ENCODE measurements around the gene HCN2.
A peak's percentile ranks its signal among the peaks of the same experiment; 100 is the strongest.

The HCN2 gene

DNA sequence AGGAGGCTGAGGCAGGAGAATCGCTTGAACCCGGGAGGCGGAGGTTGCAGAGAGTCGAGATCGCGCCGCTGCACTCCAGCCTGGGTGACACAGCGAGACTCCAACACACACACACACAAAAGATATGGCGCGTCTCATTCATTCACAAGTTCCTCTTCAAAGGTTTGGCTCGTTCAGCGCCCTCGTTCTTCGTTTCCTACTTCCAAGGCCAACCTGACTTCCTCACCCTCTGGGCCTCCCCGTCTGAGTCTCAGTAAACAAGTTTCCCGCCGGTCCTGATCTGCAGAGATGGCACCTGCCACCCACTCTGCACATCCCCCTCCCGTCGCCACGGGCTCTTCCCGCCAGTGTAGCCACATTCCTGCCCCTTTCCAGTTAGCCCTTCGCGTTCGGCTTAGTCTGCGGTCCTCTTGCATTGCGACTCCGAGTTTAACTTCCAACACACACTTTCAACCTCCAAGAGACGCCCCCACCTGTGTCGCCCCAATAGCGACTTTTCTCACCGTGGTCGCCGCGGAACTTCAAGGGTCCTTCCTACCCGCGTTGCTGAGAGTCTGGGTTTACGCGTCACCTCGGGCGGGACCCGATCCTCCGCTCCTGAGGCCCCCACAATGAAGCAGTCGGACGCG is 18.6 kb upstream of the HCN2 start (continued):
- TF ChIP-seq, protein P1, sequence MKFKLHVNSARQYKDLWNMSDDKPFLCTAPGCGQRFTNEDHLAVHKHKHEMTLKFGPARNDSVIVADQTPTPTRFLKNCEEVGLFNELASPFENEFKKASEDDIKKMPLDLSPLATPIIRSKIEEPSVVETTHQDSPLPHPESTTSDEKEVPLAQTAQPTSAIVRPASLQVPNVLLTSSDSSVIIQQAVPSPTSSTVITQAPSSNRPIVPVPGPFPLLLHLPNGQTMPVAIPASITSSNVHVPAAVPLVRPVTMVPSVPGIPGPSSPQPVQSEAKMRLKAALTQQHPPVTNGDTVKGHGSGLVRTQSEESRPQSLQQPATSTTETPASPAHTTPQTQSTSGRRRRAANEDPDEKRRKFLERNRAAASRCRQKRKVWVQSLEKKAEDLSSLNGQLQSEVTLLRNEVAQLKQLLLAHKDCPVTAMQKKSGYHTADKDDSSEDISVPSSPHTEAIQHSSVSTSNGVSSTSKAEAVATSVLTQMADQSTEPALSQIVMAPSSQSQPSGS (tag by site-specific recombination; IDR thresholded peaks at IDR 0.05; ENCODE audit: low read depth): no peak
- TF ChIP-seq ZNF350 (tag by site-specific recombination; IDR thresholded peaks at IDR 0.05) (no peak), BCL11A (tag by site-specific recombination; IDR thresholded peaks at IDR 0.05; ENCODE audit: low read depth) (no peak), ZNF561 (tag by site-specific recombination; IDR thresholded peaks at IDR 0.05; ENCODE audit: borderline replicate concordance) (no peak), ZBTB20 (tag by site-specific recombination; IDR thresholded peaks at IDR 0.05) (peak; percentile 52; the same call in 1 of the 2 replicates), ZNF16 (tag by site-specific recombination; IDR thresholded peaks at IDR 0.05; ENCODE audit: low read depth) (no peak), SP7 (tag by site-specific recombination; IDR thresholded peaks at IDR 0.05) (0 out of 2 replicates have a peak, but pooled peaks have one; percentile 30), ZNF660 (tag by site-specific recombination; IDR thresholded peaks at IDR 0.05) (no peak), ZNF530 (tag by site-specific recombination; IDR thresholded peaks at IDR 0.05; ENCODE audit: low read depth) (no peak), ZNF791 (tag by site-specific recombination; IDR thresholded peaks at IDR 0.05) (no peak), WT1 (tag by site-specific recombination; IDR thresholded peaks at IDR 0.05) (no peak), ZNF585B (tag by site-specific recombination; IDR thresholded peaks at IDR 0.05) (no peak), ZNF529 (tag by site-specific recombination; IDR thresholded peaks at IDR 0.05; ENCODE audit: insufficient replicate concordance) (no peak), YY1 (tag by site-specific recombination; IDR thresholded peaks at IDR 0.05) (no peak; the same call in 1 of the 2 replicates), ZNF302 (tag by site-specific recombination; IDR thresholded peaks at IDR 0.05; ENCODE audit: low read depth) (no peak), BCL11B (tag by site-specific recombination; IDR thresholded peaks at IDR 0.05; ENCODE audit: low read depth) (no peak), OSR2 (tag by site-specific recombination; IDR thresholded peaks at IDR 0.05) (no peak), KLF8 (tag by site-specific recombination; IDR thresholded peaks at IDR 0.05) (peak; percentile 90), ZNF677 (tag by site-specific recombination; IDR thresholded peaks at IDR 0.05) (no peak), ZNF148 (tag by site-specific recombination; IDR thresholded peaks at IDR 0.05; ENCODE audit: borderline replicate concordance) (no peak), ZNF202 (tag by site-specific recombination; IDR thresholded peaks at IDR 0.05; ENCODE audit: borderline replicate concordance) (no peak), ZNF624 (tag by site-specific recombination; IDR thresholded peaks at IDR 0.05) (no peak), ZBTB17 (tag by site-specific recombination; IDR thresholded peaks at IDR 0.05) (peak; percentile 76), ZNF132 (tag by site-specific recombination; IDR thresholded peaks at IDR 0.05; ENCODE audit: borderline replicate concordance) (no peak), ZFP69B (tag by site-specific recombination; IDR thresholded peaks at IDR 0.05) (no peak)
- TF ChIP-seq, protein P2, sequence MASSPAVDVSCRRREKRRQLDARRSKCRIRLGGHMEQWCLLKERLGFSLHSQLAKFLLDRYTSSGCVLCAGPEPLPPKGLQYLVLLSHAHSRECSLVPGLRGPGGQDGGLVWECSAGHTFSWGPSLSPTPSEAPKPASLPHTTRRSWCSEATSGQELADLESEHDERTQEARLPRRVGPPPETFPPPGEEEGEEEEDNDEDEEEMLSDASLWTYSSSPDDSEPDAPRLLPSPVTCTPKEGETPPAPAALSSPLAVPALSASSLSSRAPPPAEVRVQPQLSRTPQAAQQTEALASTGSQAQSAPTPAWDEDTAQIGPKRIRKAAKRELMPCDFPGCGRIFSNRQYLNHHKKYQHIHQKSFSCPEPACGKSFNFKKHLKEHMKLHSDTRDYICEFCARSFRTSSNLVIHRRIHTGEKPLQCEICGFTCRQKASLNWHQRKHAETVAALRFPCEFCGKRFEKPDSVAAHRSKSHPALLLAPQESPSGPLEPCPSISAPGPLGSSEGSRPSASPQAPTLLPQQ (tag by site-specific recombination; IDR thresholded peaks at IDR 0.05): no peak
- TF ChIP-seq, protein P3, sequence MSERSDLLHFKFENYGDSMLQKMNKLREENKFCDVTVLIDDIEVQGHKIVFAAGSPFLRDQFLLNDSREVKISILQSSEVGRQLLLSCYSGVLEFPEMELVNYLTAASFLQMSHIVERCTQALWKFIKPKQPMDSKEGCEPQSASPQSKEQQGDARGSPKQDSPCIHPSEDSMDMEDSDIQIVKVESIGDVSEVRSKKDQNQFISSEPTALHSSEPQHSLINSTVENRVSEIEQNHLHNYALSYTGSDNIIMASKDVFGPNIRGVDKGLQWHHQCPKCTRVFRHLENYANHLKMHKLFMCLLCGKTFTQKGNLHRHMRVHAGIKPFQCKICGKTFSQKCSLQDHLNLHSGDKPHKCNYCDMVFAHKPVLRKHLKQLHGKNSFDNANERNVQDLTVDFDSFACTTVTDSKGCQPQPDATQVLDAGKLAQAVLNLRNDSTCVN (tag by site-specific recombination; optimal IDR thresholded peaks at IDR 0.05): peak; percentile 38
- TF ChIP-seq, protein P4, sequence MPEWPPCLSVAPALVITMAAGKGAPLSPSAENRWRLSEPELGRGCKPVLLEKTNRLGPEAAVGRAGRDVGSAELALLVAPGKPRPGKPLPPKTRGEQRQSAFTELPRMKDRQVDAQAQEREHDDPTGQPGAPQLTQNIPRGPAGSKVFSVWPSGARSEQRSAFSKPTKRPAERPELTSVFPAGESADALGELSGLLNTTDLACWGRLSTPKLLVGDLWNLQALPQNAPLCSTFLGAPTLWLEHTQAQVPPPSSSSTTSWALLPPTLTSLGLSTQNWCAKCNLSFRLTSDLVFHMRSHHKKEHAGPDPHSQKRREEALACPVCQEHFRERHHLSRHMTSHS (tag by site-specific recombination; IDR thresholded peaks at IDR 0.05): no peak
- TF ChIP-seq, protein P5, sequence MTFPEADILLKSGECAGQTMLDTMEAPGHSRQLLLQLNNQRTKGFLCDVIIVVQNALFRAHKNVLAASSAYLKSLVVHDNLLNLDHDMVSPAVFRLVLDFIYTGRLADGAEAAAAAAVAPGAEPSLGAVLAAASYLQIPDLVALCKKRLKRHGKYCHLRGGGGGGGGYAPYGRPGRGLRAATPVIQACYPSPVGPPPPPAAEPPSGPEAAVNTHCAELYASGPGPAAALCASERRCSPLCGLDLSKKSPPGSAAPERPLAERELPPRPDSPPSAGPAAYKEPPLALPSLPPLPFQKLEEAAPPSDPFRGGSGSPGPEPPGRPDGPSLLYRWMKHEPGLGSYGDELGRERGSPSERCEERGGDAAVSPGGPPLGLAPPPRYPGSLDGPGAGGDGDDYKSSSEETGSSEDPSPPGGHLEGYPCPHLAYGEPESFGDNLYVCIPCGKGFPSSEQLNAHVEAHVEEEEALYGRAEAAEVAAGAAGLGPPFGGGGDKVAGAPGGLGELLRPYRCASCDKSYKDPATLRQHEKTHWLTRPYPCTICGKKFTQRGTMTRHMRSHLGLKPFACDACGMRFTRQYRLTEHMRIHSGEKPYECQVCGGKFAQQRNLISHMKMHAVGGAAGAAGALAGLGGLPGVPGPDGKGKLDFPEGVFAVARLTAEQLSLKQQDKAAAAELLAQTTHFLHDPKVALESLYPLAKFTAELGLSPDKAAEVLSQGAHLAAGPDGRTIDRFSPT (tag by site-specific recombination; IDR thresholded peaks at IDR 0.05): peak; percentile 87
